ENCODE results near the gene HLA-G. TPM values are rescaled to one million over a fixed set of nuclear protein-coding genes. Genes with fewer than 3 reads are reported as not detected.

The HLA-G gene
- total RNA-seq, 1 donor from 2014 or later, result 1.8 TPM

GRCh38 chr6:29816030-29816429 lies 11.6 kb upstream of the HLA-G start:
- intact Hi-C loops (cut with micrococcal nuclease), result no loop called here

DNA sequence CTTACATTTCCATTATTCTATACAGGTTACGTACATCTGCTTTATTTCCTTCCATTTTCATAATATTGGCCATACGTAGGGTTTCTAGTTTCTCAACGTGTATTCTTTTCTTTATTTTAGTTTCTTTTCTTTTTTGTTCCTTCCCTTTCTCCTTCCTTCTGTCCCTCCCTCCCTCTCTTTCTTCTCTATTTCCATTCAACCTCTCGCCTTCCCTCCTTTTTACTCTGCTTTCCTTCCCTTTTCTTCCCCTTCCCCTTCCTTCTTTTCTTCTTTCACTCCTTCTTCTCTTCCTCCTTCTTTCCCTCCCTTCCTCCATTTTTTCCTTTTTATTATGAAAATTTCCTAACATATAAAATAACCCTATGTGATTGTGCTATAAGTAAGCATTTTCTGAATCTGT lies 8.7 kb upstream of the HLA-G start:
- intact Hi-C loops (cut with micrococcal nuclease), result no loop called here

GRCh38 chr6:29824144-29824543 lies 3.5 kb upstream of the HLA-G start:
- intact Hi-C loops (cut with micrococcal nuclease), result no loop called here

DNA sequence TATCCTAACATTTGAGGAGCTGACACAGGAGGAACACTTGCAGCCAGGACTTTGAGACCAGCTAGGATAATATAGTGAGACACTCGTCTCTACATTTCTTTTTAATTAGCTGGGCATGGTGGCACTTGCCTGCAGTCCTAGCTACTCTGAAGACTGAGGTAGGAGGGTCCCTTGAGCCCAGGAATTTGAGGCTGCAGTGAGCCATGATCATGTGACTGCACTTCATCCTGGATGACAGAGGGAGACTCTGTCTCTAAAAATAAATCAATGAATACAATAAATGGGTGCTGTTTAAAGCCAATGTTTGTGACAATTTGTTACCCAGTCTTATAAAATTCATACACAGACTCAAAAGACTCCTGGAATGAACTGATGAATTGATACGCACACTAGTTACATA lies 1.8 kb upstream of the HLA-G start:
- intact Hi-C loops (cut with micrococcal nuclease), result no loop called here

- intact Hi-C loops (cut with micrococcal nuclease), result no loop called here
Measured at GRCh38 chr6:29826271-29826670, 1.4 kb upstream of the HLA-G start.

GRCh38 chr6:29828471-29828797 lies 809 bp downstream of the HLA-G start:
- intact Hi-C loops (cut with micrococcal nuclease), result no loop called here

DNA sequence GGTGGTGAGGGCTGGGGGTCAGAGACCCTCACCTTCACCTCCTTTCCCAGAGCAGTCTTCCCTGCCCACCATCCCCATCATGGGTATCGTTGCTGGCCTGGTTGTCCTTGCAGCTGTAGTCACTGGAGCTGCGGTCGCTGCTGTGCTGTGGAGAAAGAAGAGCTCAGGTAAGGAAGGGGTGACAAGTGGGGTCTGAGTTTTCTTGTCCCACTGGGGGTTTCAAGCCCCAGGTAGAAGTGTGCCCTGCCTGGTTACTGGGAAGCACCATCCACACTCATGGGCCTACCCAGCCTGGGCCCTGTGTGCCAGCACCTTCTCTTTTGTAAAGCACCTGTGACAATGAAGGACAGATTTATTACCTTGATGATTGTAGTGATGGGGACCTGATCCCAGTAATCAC lies 2.1 kb downstream of the HLA-G start:
- intact Hi-C loops (cut with micrococcal nuclease), result no loop called here

DNA sequence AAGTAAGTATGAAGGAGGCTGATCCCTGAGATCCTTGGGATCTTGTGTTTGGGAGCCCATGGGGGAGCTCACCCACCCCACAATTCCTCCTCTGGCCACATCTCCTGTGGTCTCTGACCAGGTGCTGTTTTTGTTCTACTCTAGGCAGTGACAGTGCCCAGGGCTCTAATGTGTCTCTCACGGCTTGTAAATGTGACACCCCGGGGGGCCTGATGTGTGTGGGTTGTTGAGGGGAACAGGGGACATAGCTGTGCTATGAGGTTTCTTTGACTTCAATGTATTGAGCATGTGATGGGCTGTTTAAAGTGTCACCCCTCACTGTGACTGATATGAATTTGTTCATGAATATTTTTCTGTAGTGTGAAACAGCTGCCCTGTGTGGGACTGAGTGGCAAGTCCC lies 2.8 kb downstream of the HLA-G start:
- intact Hi-C loops (cut with micrococcal nuclease), result no loop called here

DNA sequence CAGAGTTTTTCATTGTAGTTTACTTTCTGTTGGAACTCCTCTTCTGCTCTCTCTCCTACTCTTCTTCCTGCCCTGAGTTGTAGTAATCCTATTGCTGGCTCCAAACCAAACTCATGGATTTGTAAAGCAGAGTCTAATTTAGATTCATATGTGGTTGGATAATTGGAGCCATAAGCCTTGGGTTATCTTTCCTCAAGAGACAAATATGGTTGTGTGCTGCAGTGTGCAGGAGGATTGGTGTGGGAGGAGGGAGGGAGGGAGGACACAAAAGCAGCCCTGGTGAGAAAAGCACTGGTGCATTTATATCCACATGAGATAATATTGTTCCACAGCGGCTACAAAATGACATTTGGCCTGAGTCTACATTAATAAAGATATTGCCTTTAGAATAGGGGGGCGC lies 4.2 kb downstream of the HLA-G start:
- intact Hi-C loops (cut with micrococcal nuclease), result no loop called here

GRCh38 chr6:29834564-29835436 lies 7.2 kb downstream of the HLA-G start:
- intact Hi-C loops (cut with micrococcal nuclease), result loop anchor here (1.0 to 5.0 kb wide), 4 partner anchors 82 to 182 kb away; no protein-coding TSS in a partner anchor

DNA sequence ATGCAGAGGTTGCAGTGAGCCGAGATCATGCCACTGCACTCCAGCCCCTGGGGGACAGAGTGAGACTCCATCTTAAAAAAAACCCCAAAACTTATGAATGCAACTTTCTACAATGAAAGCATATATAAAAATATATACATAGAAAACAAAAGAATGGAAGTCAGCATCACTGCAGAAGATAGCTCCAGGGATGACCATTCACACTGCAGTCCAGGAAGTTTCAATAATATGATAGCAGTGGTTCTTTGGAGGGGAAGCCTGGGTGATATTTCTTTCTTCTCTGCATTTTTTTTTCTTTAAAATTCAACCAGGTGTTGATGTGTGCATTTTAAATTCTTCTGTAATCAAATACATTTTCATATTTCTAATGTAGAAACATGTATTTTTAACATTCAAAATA lies 12.3 kb downstream of the HLA-G start:
- intact Hi-C loops (cut with micrococcal nuclease), result loop anchor here (5.0 kb wide), 2 partner anchors 88 to 188 kb away; no protein-coding TSS in a partner anchor

DNA sequence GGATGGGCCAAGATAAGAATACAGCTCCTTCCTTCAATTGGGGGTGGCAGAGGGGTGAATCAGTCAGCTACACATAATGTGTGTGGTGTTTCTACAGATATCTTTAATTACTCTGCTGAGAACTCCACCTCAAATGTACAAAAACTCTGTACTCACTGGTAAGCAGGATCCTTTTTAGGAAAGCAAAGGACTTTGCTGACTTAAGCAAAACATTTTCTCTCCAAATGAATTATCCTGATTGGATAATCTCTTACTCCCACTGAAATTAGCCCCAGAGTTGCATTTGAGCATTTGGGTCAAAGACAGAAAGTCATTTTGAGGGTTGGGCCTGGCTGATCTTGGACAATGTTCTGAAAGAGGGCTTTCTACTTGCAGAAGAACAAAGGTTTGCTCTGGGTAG lies 13.4 kb downstream of the HLA-G start:
- intact Hi-C loops (cut with micrococcal nuclease), result no loop called here

- intact Hi-C loops (cut with micrococcal nuclease), result loop anchor here (5.0 kb wide), 1 partner anchor 97 kb away; the partner anchor contains the start of gene HLA-A
Measured at GRCh38 chr6:29845405-29846006, 17.9 kb downstream of the HLA-G start.

DNA sequence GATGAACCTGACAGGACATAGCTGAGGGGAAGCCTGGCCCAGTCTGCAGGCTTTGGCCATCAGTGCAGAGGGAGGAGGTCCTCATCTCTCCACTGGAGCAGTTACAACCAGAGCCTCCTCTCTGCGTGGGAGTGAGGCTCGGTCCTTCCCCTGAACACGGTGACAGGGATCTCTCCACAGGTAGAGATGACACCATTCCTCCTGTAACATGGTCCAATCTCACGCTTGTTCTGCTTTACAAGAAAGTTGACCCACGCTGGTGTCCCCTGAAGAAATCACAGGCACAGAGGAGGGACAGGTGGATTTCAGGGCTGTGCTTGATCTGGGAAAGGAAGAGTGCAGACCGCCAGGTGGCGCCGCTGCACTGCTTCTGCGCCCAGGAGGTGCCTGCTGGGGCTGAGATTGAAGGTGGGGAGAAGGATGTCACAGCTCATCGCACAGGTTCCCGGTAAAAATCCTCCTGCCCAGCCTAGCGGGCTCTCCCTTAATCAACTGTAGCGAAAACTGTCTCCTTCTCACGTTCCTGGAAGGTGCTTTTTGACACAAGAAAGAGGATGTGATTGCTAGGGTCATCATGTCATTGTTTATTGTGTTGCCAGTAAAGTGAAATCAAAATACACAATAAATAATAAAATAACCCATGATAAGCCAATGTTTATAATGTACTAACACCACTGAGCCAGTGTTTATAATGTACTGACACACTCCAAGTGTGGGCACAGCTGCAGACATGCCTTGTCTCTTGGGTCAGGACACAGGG lies 20.4 kb downstream of the HLA-G start:
- intact Hi-C loops (cut with micrococcal nuclease), result loop anchor here (1.0 to 5.0 kb wide), 4 partner anchors 94 to 322 kb away; partner anchors contain the start of gene HLA-A

DNA sequence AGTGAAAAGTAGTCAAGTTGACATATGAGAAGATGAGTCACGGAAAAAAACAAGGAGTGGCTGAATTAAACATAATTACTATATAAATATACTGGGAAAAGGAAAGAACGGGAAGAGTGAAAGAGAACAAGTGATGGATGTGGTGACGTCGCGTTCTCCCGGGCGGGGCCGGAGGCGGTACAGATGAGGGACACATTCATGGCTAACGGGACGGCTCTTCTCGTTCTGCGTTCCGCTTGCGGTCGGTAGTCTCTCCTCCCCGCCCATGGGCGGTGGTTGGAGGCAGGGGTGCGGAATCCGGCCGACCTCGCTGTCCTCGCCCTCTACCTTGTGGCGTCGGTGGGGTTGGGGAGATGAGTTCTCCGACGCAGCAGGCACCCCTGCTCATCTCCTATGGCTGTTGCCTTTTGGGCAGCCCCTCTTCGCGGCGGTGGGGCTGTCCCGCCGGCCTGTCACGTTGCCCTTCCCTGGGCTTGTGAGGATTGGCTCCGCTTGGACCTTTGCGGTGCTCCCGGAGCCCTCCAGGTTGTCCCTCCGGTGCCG lies 22.5 kb downstream of the HLA-G start:
- intact Hi-C loops (cut with micrococcal nuclease), result no loop called here

DNA sequence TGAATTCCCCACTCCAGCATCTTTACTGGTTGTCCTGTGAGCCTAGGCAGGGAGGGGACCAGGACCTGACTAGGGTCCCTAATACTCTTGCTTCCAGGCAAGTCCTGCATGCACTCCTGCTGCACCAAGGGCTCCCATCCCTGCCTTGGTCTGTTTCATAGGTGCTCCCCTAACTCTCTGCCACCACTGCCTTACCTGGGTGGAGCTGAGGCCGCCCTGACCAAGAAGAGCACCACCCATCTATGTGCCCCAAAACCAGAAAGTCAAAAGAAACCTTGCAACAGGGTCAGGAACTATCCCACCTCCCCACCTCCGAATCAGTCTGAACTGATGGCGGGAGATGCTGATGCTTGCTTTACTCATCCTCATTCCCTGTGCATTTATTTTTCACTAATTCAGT lies 23.6 kb downstream of the HLA-G start:
- intact Hi-C loops (cut with micrococcal nuclease), result no loop called here

- intact Hi-C loops (cut with micrococcal nuclease), result no loop called here
Measured at GRCh38 chr6:29853245-29853644, 25.6 kb downstream of the HLA-G start.

GRCh38 chr6:29858006-29858405 lies 30.4 kb downstream of the HLA-G start:
- intact Hi-C loops (cut with micrococcal nuclease), result no loop called here

DNA sequence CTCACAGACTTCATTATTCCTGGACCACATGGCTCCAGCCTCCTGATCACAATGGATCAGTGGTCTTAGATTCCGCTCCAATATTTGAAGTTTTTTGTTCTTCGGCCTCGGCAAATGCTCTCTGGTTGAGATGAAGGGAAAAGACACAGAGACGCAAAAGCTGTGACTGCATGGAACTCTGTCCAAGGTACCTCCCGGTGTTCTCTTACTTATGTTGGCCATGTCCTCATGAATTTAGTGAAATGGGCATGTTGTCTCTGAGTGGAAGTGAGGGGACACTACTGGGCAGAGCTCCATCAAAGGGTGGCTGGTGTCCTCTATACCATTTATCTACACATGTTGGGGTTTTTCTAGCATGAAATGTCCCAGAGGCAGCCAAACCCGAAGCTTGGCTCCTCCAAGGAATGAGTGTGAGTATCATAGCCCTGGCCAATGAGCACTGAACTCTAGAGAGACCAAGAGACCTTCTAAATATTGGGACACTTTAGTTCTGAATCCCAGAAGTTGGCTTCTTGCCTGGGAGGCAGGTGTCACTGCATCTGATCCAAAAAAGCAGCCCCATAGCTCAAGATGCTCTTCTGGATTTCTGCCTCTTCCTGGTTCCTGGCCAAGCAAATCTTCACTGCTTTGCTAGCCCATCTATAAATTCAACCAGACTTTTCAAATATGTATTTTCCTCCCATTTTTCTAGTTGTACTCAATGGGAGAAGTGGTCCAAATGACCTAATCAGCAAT lies 34.1 kb downstream of the HLA-G start:
- intact Hi-C loops (cut with micrococcal nuclease), result no loop called here

DNA sequence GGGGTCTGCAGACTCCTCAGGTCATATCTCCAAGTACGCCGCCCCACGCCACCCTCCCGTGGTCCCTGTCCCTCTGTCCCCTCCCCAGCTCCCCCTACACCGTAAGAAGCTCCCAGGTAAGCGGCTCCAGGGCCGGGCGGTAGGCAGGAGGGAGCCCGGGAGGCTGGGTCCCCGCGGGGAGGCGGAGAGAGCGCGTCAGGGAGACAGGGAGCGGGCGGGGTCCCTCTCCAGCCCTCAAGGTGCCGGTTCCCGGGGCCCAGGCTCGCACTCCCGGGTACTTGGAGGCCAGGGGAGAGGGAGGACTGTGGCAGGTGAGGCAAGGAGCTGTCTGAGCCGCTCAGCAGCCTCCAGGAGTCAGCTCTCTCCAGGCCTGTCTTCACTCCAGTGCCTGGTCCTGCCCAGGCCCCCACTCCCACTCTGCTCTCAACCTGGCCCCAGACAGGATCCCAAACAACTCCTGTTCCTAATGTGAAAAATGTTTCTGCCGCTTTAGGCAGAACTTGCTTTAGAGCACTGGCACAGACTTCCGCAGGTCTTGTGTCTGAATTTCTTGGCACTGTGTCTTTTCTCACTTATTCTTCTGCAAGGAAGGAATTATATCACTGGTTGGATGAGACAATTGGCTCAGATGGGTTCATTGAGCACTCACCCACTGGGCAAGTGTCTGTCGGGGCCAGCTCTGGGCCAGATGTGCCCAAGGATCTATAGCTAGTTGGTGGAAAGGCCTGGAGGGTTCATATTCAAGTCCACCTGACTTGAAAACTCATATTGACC lies 36.6 kb downstream of the HLA-G start:
- intact Hi-C loops (cut with micrococcal nuclease), result no loop called here

Measured in T-helper 2 cell treated with Interferon-gamma antibody and Interleukin-4, amounts not matched to agents 100 ng/mL and 5 ng/mL, for 36 hours (primary cell).